COR-L47 (cell line): Measurements from ENCODE around the gene MTERF4.

ENCODE experiments used
- DNase-seq: peaks from one replicate; lab custom pipeline; 2025; lab: John Stamatoyannopoulos, UW

The MTERF4 gene

DNA sequence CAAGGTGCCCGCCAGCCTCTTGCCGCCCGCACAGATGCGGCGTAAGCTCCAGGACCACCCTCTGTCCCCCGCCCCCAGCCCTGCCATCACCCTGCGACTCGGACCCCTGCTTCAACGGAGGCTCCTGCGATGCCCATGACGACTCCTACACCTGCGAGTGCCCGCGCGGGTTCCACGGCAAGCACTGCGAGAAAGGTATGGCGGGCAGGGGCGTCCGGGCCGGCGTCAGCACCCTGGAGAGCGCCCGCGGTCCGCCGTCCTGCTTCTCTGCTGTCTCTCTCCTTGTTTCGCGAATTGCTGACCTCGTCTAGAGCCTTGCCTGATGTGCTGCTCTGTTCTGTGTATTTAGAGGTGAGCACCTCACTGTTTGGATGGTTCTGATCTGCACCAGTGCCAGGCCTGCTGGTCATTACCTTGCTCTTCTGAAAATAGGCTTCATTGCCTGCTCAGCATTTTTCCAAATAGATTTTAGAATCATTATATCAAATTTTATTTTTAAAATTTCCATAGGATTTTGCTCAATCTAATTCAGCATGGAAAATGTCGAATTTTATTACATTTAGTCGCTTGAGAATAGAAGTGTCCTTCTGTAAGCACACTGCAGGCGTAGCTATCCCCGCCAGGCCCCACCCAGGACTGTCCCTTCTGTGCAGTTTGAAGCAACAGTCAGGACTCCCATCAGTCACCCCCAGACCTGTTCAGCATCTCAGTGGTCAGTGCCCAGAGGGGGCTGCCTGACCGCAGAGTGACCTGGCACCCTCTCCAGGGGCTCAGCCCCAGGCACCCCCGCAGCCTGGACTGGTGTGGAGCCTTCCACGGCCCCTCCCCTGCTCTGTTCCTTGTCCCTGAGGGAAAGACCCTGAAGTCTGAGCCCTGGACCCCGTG, 52.1 kb downstream of the MTERF4 start:
- no peak for DNase-seq

DNA sequence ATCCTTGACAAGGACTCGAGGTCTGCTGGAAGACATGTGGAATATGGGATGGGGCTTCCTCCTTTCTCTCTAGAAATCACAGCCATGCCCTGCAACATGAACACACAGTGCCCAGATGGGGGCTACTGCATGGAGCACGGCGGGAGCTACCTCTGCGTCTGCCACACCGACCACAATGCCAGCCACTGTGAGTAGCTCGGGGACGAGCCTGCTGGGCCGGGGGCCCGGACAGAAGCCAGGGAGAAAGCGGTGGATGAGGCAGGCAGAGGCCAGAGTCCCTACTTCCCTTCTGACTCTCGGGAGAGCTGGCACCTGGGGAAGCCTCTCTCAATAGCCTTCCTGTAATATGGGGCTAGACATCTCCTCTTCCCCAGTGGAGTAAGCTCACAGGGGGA, 53.1 kb downstream of the MTERF4 start:
- no peak for DNase-seq

DNA sequence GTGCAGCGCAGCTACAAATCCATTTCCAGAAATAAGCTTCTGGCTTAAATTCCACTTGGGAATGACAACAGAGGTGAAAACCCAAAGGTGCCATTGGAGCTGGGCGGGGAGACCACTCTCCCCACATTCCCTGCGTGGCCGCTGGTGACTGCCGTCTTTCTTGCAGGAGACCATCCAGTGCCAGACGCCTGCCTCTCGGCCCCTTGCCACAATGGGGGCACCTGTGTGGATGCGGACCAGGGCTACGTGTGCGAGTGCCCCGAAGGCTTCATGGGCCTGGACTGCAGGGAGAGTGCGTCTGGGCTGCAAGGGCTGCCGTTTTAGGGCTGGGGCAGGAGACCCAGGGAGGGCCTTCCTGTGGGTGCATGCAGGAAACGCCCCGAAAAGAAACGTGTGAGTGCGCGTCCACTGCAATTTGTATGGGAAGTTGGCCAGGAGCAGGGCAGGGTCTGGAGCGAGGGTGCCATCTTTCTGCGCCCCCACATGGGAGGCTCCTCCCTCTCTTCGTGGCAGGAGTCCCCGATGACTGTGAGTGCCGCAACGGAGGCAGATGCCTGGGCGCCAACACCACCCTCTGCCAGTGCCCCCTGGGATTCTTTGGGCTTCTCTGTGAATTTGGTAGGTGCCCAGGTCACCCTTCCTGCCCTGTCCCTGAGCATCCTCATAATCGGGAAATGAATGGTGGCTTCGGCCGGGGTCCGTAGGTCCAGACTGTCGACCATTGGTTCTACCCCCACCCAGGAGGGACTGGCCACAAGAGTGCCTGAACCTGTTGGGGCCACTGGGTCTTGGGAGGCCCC, 53.7 kb downstream of the MTERF4 start:
- DNase-seq, result no peak

DNA sequence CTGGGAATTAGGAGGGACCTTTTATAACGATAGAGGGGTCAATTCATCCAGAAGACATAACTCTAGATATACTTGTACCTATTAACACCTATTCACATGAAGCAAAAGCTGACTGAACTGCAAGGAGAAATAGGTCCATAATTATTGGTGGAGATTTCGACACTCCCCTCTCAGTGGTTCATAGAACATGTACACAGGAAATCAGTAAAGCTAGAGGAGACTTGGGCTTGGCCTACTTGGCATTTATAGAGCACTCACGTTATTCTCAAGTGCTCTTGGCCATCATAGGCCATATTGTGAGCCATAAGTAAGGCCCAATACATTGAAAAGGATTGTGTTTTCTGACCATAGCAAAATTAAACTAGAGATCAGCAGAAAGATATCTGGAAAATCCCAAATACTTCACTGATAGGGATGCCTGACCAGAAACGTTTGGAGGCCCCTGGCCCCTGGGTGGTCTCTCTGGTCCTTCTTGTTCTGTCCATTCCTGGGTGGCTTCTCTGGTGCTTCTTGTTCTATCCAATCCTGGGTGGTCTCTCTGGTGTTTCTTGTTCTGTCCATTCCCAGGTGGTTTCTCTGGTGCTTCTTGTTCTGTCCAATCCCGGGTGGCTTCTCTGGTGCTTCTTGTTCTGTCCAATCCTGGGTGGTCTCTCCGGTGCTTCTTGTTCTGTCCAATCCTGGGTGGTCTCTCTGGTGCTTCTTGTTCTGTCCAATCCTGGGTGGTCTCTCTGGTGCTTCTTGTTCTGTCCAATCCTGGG, 54.7 kb downstream of the MTERF4 start:
- DNase-seq, result no peak
